Sigmoid colon (tissue), 4 donors: ENCODE data around the gene ADAM19.

Experiments
- EP300 ChIP-seq, 4 donors: sonication (generic); formaldehyde crosslinking; IDR thresholded peaks; one replicate each; pipeline ENCODE4 v1.6.1; 2017; ENCODE audit warnings: antibody characterized with exemption in 4 of 4
- POLR2A ChIP-seq, 2 donors: fragments of 450-650 bp; IDR thresholded peaks; one replicate each; pipeline ENCODE4 v1.6.1; 2016; ENCODE audit warnings: antibody characterized with exemption in 2 of 2, mild to moderate bottlenecking in 2 of 2, moderate library complexity in 2 of 2
- POLR2AphosphoS5 ChIP-seq, 4 donors: sonication (generic); formaldehyde crosslinking; IDR thresholded peaks; one replicate each; pipeline ENCODE4 v1.6.1; 2017; ENCODE audit warnings: antibody characterized with exemption in 4 of 4
- TF ChIP-seq, protein P1 (sequence below), 4 experiments: fragments of 450-650 bp in 3 of 4; fragments of 200-600 bp in 1 of 4; IDR thresholded peaks; one replicate each; pipeline ENCODE4 v1.5.1; 2016 to 2019; ENCODE audit warnings: antibody characterized with exemption in 4 of 4, mild to moderate bottlenecking in 3 of 4, moderate library complexity in 2 of 4

DNA sequence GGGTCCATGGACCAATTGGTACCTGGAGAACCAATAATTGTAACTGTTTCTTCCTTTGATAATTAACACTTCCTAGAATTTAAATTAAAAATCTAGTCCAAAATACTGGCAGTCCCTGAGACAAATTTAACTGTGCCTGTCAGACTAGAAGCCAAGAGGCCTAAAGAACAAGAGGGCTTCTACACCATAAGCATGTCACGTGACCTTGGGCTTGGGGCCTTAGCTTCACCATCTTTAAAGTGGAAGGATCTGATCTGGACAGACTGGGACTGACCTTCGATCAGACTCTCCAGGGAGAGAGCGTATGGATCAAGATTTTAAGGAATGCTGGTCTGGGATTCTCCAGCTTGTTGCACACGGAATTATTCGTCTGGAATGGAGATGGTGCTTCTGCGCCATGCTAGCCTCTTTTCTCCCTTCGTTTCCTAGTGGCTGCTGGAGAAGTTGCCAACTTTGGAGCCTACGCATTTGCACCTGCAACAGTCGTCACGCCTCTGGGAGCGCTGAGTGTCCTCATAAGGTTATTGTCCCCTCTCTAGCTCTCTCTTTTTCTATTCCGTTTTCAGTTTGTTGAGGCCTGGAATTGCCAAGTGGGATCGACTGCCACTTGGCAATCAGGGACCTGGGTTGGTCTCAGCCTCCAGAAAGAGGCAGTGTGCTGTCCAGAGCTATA lies 107.1 kb downstream of the ADAM19 start:
- TF ChIP-seq POLR2A (IDR thresholded peaks at IDR 0.05) = no peak
- TF ChIP-seq, protein P1, sequence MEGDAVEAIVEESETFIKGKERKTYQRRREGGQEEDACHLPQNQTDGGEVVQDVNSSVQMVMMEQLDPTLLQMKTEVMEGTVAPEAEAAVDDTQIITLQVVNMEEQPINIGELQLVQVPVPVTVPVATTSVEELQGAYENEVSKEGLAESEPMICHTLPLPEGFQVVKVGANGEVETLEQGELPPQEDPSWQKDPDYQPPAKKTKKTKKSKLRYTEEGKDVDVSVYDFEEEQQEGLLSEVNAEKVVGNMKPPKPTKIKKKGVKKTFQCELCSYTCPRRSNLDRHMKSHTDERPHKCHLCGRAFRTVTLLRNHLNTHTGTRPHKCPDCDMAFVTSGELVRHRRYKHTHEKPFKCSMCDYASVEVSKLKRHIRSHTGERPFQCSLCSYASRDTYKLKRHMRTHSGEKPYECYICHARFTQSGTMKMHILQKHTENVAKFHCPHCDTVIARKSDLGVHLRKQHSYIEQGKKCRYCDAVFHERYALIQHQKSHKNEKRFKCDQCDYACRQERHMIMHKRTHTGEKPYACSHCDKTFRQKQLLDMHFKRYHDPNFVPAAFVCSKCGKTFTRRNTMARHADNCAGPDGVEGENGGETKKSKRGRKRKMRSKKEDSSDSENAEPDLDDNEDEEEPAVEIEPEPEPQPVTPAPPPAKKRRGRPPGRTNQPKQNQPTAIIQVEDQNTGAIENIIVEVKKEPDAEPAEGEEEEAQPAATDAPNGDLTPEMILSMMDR (IDR thresholded peaks at IDR 0.05) = no peak
- no peak for TF ChIP-seq POLR2AphosphoS5 (IDR thresholded peaks at IDR 0.05)
- TF ChIP-seq EP300 (IDR thresholded peaks at IDR 0.05) = no peak
